Measurements from ENCODE around the gene PAQR4.
"Not testable (repeated sequence)": the region's sequence is repeated elsewhere in the genome, so short reads cannot be mapped to it uniquely, and the experiment has no call there.

Gene PAQR4

GRCh38 chr16:2943716-2944115 is 25.4 kb upstream of the PAQR4 start:
- DNase-seq (ENCODE audit: low read depth in 2 of 2) = not testable (repeated sequence)

GRCh38 chr16:2946649-2947048 is 22.5 kb upstream of the PAQR4 start:
- no peak for DNase-seq (ENCODE audit: low read depth in 2 of 2)

- DNase-seq (ENCODE audit: low read depth in 2 of 2) = no peak
Observed at GRCh38 chr16:2948807-2949704, 20.1 kb upstream of the PAQR4 start.

GRCh38 chr16:2949705-2950352 is 19.3 kb upstream of the PAQR4 start:
- DNase-seq (ENCODE audit: low read depth in 2 of 2) = no peak

GRCh38 chr16:2950353-2950724 is 18.8 kb upstream of the PAQR4 start:
- DNase-seq (ENCODE audit: low read depth in 2 of 2) = no peak

- DNase-seq (ENCODE audit: low read depth in 2 of 2) = no peak
Observed at GRCh38 chr16:2950773-2951172, 18.4 kb upstream of the PAQR4 start.

- no peak for DNase-seq (ENCODE audit: low read depth in 2 of 2)
Observed at GRCh38 chr16:2952679-2953078, 16.5 kb upstream of the PAQR4 start.

- no peak for DNase-seq (ENCODE audit: low read depth in 2 of 2)
Observed at GRCh38 chr16:2953706-2954627, 15.2 kb upstream of the PAQR4 start.

GRCh38 chr16:2954656-2955381 is 14.3 kb upstream of the PAQR4 start:
- DNase-seq (ENCODE audit: low read depth in 2 of 2) = no peak

- no peak for DNase-seq (ENCODE audit: low read depth in 2 of 2)
Observed at GRCh38 chr16:2955438-2955778, 13.7 kb upstream of the PAQR4 start.

- DNase-seq (ENCODE audit: low read depth in 2 of 2) = no peak
Observed at GRCh38 chr16:2955779-2956578, 13.2 kb upstream of the PAQR4 start.

GRCh38 chr16:2956579-2956956 is 12.6 kb upstream of the PAQR4 start:
- DNase-seq (ENCODE audit: low read depth in 2 of 2) = no peak

- DNase-seq (ENCODE audit: low read depth in 2 of 2) = no peak
Observed at GRCh38 chr16:2959206-2959605, 9.9 kb upstream of the PAQR4 start.

GRCh38 chr16:2960183-2961010 is 8.8 kb upstream of the PAQR4 start:
- DNase-seq (ENCODE audit: low read depth in 2 of 2) = no peak

GRCh38 chr16:2962334-2963073 is 6.6 kb upstream of the PAQR4 start:
- no peak for DNase-seq (ENCODE audit: low read depth in 2 of 2)

GRCh38 chr16:2963074-2963722 is 6.0 kb upstream of the PAQR4 start:
- no peak for DNase-seq (ENCODE audit: low read depth in 2 of 2)

GRCh38 chr16:2963723-2964474 is 5.2 kb upstream of the PAQR4 start, which contains the start of gene KREMEN2:
KREMEN2 (plus strand) TSS chr16:2964275; CDS start chr16:2964521, 246 bp downstream.
- no peak for DNase-seq (ENCODE audit: low read depth in 2 of 2)

Data from stimulated activated CD8-positive, alpha-beta memory T cell treated with anti-CD3 and anti-CD28 coated beads, Interleukin-7, amount 100 ng/mL, for 1 hour (primary cell).